Testis (tissue), 3 donors: ENCODE results near the gene ZNF687. TPM values are rescaled to one million over a fixed set of nuclear protein-coding genes. Genes with fewer than 3 reads are reported as not detected.

Source experiments
- DNase-seq: peaks from one replicate; pipeline ENCODE4 v3.0.0-alpha.2; 2019
- H3K27ac ChIP-seq, 2 donors: fragments of 200-600 bp; sonication (generic); one replicate each; pipeline ENCODE4 v1.5.1; 2019
- H3K27me3 ChIP-seq: fragments of 200-600 bp; sonication (generic); one replicate; pipeline ENCODE4 v1.5.1; 2019
- H3K36me3 ChIP-seq: fragments of 200-600 bp; sonication (generic); one replicate; pipeline ENCODE4 v1.5.1; 2017; ENCODE audit warnings: low read depth; ENCODE audit errors: missing control alignments
- H3K4me1 ChIP-seq: fragments of 200-600 bp; sonication (generic); one replicate; pipeline ENCODE4 v1.5.1; 2019
- H3K4me3 ChIP-seq, 2 donors: fragments of 200-600 bp; sonication (generic); one replicate each; pipeline ENCODE4 v1.5.1; 2017 to 2019
- H3K9me3 ChIP-seq: fragments of 200-600 bp; sonication (generic); one replicate; pipeline ENCODE4 v1.5.1; 2017
- POLR2A ChIP-seq: fragments of 450-650 bp; IDR thresholded peaks from one replicate; pipeline ENCODE4 v1.6.1; 2017; ENCODE audit warnings: antibody characterized with exemption, mild to moderate bottlenecking, moderate library complexity
- WGBS, 2 donors: methylation state at CpG; one replicate each; pipeline ENCODE4 v1.1.5; 2018; 5-methylcytosine and 5-hydroxymethylcytosine counted together
- intact Hi-C: fragments of 100-400 bp; cut with DNase I; formaldehyde crosslinking; loops from one replicate; pipeline ENCODE4 v1.15.1; 2023; ENCODE audit warnings: low total_unique reads
- polyA plus RNA-seq: library from polyadenylated mRNA; stranded (reverse); fragments of 350-450 nt; fragmentation: Illumina TruSeq; extraction: RNeasy Lipid Tissue Mini Kit (QIAGEN cat#74804); gene quantifications from one replicate; pipeline ENCODE4 v1.2.3, GENCODE V29; 2014; ENCODE audit warnings: low read depth, low replicate concordance; ENCODE audit not compliant: insufficient read depth
- total RNA-seq, 2 donors: library from RNA; depleted of rRNA; stranded (reverse); fragments of >200 nt; gene quantifications; one replicate each; pipeline ENCODE4 v1.2.3, GENCODE V29; 2016
- TF ChIP-seq, protein P1 (sequence below), 3 experiments: fragments of 450-650 bp in 2 of 3; fragments of 200-600 bp in 1 of 3; sonication (generic) in 1 of 3; IDR thresholded peaks; one replicate each; pipeline ENCODE4 v1.5.1; 2016 to 2019; ENCODE audit warnings: antibody characterized with exemption in 3 of 3, mild to moderate bottlenecking in 2 of 3, moderate library complexity in 1 of 3

Gene ZNF687
- total and polyA plus RNA-seq, 3 donors from 2014 or later: 38.4 to 58.2 (median 39.9) TPM

DNA sequence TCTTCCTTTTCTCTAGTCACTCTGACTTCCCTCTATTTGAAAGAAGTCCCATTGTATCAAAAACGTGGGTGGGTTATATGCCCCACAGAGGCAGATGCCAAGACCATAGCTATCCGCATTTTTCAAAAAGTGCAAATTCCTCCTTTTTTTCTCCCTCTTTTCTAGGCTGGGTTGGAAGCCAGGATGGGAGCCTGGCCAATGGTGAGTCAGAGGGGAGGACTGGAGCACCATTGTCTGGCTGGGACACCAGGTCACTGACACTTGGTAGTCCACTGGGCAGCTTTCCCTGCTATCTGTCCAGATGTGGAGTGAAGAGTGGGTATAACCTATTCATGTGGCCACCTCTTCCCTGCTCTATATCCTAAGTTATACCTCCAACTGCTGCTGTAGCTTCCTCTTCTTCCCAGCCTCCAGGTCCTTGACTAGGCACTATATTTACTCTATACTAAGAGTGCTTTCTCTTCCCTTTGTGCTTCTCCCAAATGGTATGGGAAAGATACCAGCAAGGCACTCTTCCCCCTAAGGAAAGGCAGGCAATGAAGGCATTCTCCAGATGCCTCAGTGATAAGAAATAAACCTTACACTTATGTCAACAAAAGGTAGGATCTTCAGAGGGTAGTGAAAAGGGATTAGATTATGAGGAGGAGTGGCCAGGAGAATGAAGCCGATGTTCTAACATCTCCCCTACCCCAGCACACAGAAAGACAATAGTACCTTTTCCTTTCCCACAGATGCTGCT lies 32.2 kb downstream of the ZNF687 start:
- WGBS, 2 donors: 42 to 44% methylated on average over 3 of the region's 3 CpGs
- Histone ChIP-seq H3K36me3 (no peaks in the 10 kb centered on the region), H3K9me3 (no peaks in the 10 kb centered on the region), H3K4me1 (peaks cover 45% of the 10 kb centered on the region), H3K4me3 (no peak overlapping the region), H3K27me3 (no peaks in the 10 kb centered on the region), H3K27ac (peak overlapping the region in 1 of 2 donors; percentile 52)
- DNase-seq: peak; percentile 88
- TF ChIP-seq, protein P1, sequence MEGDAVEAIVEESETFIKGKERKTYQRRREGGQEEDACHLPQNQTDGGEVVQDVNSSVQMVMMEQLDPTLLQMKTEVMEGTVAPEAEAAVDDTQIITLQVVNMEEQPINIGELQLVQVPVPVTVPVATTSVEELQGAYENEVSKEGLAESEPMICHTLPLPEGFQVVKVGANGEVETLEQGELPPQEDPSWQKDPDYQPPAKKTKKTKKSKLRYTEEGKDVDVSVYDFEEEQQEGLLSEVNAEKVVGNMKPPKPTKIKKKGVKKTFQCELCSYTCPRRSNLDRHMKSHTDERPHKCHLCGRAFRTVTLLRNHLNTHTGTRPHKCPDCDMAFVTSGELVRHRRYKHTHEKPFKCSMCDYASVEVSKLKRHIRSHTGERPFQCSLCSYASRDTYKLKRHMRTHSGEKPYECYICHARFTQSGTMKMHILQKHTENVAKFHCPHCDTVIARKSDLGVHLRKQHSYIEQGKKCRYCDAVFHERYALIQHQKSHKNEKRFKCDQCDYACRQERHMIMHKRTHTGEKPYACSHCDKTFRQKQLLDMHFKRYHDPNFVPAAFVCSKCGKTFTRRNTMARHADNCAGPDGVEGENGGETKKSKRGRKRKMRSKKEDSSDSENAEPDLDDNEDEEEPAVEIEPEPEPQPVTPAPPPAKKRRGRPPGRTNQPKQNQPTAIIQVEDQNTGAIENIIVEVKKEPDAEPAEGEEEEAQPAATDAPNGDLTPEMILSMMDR (IDR thresholded peaks at IDR 0.05): no peak
- TF ChIP-seq POLR2A: no peak
- intact Hi-C loops: no loop called here

DNA sequence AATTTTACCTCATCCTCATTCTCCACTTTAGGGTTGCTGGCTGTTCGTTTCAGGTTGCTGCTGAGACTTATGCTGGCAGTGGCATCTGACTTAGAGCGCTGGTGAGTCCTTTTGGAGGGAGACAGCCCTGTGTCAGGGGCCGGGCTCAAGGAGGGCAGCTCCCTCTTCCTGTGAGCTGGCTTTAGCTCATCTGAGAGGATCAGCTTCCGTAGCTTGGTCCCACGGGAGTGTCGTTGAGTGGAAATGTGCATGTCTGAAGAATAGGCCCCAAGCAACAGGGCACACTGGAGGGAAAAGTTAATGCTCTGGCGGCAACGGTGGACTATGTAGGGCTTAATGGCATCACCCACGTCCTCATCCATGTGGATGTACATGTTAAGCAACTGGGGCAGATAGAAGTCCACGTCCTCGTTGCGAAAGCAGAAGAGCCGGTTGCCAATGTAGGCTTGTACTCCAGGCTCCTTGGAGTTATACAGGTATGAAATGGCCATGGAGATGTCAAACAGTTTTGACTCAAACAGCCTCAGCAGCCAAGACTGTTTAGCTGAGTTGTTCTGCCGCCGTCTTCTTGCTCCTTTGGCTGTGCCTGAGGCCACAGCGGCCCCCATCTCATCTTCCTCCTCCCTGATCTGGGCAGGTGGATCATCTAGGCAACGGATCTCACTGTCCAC lies 33.6 kb downstream of the ZNF687 start:
- no peak for DNase-seq
- no peaks in the 10 kb centered on the region for H3K36me3 ChIP-seq
- H3K4me1 ChIP-seq: peaks cover 39% of the 10 kb centered on the region
- no peak overlapping the region for H3K27ac ChIP-seq
- intact Hi-C loops: no loop called here
- no peaks in the 10 kb centered on the region for H3K9me3 ChIP-seq
- WGBS, 2 donors: 88 to 91% methylated on average over 15 to 17 of the region's 17 CpGs
- no peaks in the 10 kb centered on the region for H3K27me3 ChIP-seq
- H3K4me3 ChIP-seq: no peak overlapping the region
- TF ChIP-seq POLR2A: no peak
- TF ChIP-seq, protein P1 (IDR thresholded peaks at IDR 0.05): no peak

DNA sequence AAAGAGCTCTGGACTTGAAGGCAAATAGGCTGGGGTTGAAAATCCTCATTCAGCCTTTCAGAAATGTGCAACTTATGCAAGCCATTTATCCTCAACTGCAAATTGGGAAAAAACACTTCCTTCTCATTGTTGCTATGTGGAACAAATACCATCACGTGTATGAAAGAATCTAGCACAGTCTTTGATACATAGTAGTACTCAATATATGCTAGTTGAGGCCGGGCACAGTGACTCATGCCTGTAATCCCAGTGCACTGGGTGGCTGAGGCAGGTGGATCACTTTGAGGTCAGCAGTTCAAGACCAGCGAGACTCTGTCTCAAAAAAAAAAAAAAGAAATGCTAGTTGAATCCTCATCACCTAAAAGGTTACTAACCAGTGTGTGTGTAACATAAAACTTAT lies 36.9 kb downstream of the ZNF687 start:
- no peak overlapping the region for H3K4me3 ChIP-seq
- TF ChIP-seq POLR2A: no peak
- TF ChIP-seq, protein P1 (IDR thresholded peaks at IDR 0.05): no peak
- no peak for DNase-seq
- no peaks in the 10 kb centered on the region for H3K9me3 ChIP-seq
- no peaks in the 10 kb centered on the region for H3K27me3 ChIP-seq
- intact Hi-C loops: no loop called here
- no peak overlapping the region for H3K27ac ChIP-seq
- no peaks in the 10 kb centered on the region for H3K36me3 ChIP-seq
- H3K4me1 ChIP-seq: peaks cover 8% of the 10 kb centered on the region
- WGBS, 2 donors: 74 to 75% methylated on average over 3 of the region's 3 CpGs

GRCh38 chr1:151324390-151324930 lies 42.4 kb downstream of the ZNF687 start:
- no peaks in the 10 kb centered on the region for H3K27me3 ChIP-seq
- H3K4me3 ChIP-seq: no peak overlapping the region
- intact Hi-C loops: no loop called here
- TF ChIP-seq POLR2A: no peak
- TF ChIP-seq, protein P1 (IDR thresholded peaks at IDR 0.05): no peak
- no peak overlapping the region for H3K27ac ChIP-seq
- H3K36me3 ChIP-seq: no peaks in the 10 kb centered on the region
- WGBS, 2 donors: 91 to 97% methylated on average over 4 of the region's 4 CpGs
- H3K9me3 ChIP-seq: no peaks in the 10 kb centered on the region
- H3K4me1 ChIP-seq: peaks cover 18% of the 10 kb centered on the region
- DNase-seq: no peak
